NCI-H82 (cell line): ENCODE results near the gene RGL1.
"Not testable (repeated sequence)": the region's sequence is repeated elsewhere in the genome, so short reads cannot be mapped to it uniquely, and the experiment has no call there.

Source experiments
- DNase-seq: peaks from one replicate; lab custom pipeline; 2025; lab: John Stamatoyannopoulos, UW

Gene RGL1

GRCh38 chr1:183804916-183805841 is at the start of gene RGL1:
Gene RGL1 (plus strand): TSS chr1:183805120. CDS start chr1:183805298, 178 bp downstream.
- peak; percentile 82 for DNase-seq

- DNase-seq, result no peak
Observed at GRCh38 chr1:183756326-183756725, 48.6 kb upstream of the RGL1 start.

GRCh38 chr1:183757061-183757460 is 47.9 kb upstream of the RGL1 start:
- DNase-seq, result no peak

GRCh38 chr1:183758913-183759312 is 46.0 kb upstream of the RGL1 start:
- no peak for DNase-seq

GRCh38 chr1:183760661-183761060 is 44.3 kb upstream of the RGL1 start:
- DNase-seq, result no peak

- DNase-seq, result no peak
Observed at GRCh38 chr1:183761871-183762270, 43.0 kb upstream of the RGL1 start.

- DNase-seq, result not testable (repeated sequence)
Observed at GRCh38 chr1:183762856-183763255, 42.1 kb upstream of the RGL1 start.

GRCh38 chr1:183764981-183765380 is 39.9 kb upstream of the RGL1 start:
- DNase-seq, result no peak

- no peak for DNase-seq
Observed at GRCh38 chr1:183769956-183770815, 34.7 kb upstream of the RGL1 start.

GRCh38 chr1:183770816-183771128 is 34.1 kb upstream of the RGL1 start:
- no peak for DNase-seq

- DNase-seq, result no peak
Observed at GRCh38 chr1:183773482-183774274, 31.2 kb upstream of the RGL1 start.

- DNase-seq, result no peak
Observed at GRCh38 chr1:183774938-183775337, 30.0 kb upstream of the RGL1 start.

- no peak for DNase-seq
Observed at GRCh38 chr1:183776731-183777130, 28.2 kb upstream of the RGL1 start.

- DNase-seq, result no peak
Observed at GRCh38 chr1:183777328-183777727, 27.6 kb upstream of the RGL1 start.

- no peak for DNase-seq
Observed at GRCh38 chr1:183778045-183778444, 26.9 kb upstream of the RGL1 start.

GRCh38 chr1:183778568-183779433 is 26.1 kb upstream of the RGL1 start:
- no peak for DNase-seq

GRCh38 chr1:183780159-183780558 is 24.8 kb upstream of the RGL1 start:
- DNase-seq, result peak; percentile 26

- DNase-seq, result no peak
Observed at GRCh38 chr1:183780757-183781156, 24.2 kb upstream of the RGL1 start.

- DNase-seq, result peak; percentile 20
Observed at GRCh38 chr1:183783342-183783741, 21.6 kb upstream of the RGL1 start.

GRCh38 chr1:183783767-183784637 is 20.9 kb upstream of the RGL1 start:
- DNase-seq, result peak; percentile 60
